ENCODE results near the gene HAPLN1.

The HAPLN1 gene

GRCh38 chr5:83633285-83633684 lies 87.4 kb downstream of the HAPLN1 start:
- Histone ChIP-seq H3K9me3 (ENCODE audit: control insufficient read depth, low read length) (no peaks in the 10 kb centered on the region), H3K36me3 (ENCODE audit: control insufficient read depth in 1 of 2, insufficient read depth in 2 of 2, low read depth in 1 of 2, low read length in 2 of 2) (no peaks in the 10 kb centered on the region)
- 80% methylated on average over 2 of the region's 2 CpGs for WGBS

GRCh38 chr5:83632874-83633273 lies 87.8 kb downstream of the HAPLN1 start:
- Histone ChIP-seq H3K4me3 (ENCODE audit: insufficient read depth in 1 of 2, low read depth in 1 of 2, low read length in 2 of 2) (no peak overlapping the region), H2AK5ac (ENCODE audit: low read length, severe bottlenecking) (no peak overlapping the region), H3K4me1 (ENCODE audit: control insufficient read depth, insufficient read depth, low read depth, low read length) (peaks cover 4% of the 10 kb centered on the region), H3K14ac (ENCODE audit: low read length in 2 of 2) (no peak overlapping the region), H3K79me1 (replicated peaks; ENCODE audit: low read length, poor library complexity, severe bottlenecking) (no peaks in the 10 kb centered on the region), H2AFZ (ENCODE audit: low read depth, low read length) (no peak overlapping the region), H3K9me3 (ENCODE audit: control insufficient read depth, low read length) (no peaks in the 10 kb centered on the region), H4K8ac (ENCODE audit: low read length) (no peak overlapping the region), H3K23ac (ENCODE audit: low read length in 2 of 2) (no peak overlapping the region), H4K91ac (ENCODE audit: low read length) (no peak overlapping the region), H2BK5ac (ENCODE audit: low read depth, low read length, poor library complexity, severe bottlenecking) (no peak overlapping the region), H2BK12ac (ENCODE audit: low read length in 2 of 2) (no peak overlapping the region), H3K4me2 (ENCODE audit: low read length, poor library complexity, severe bottlenecking) (no peak overlapping the region), H2BK15ac (ENCODE audit: low read depth, poor library complexity, severe bottlenecking) (no peak overlapping the region), H3K4ac (ENCODE audit: low read depth in 1 of 2, low read length in 2 of 2) (no peak overlapping the region), H3K18ac (ENCODE audit: low read depth in 1 of 2, low read length in 2 of 2) (no peak overlapping the region), H2BK120ac (ENCODE audit: low read depth, low read length) (no peak overlapping the region), H3K27me3 (ENCODE audit: control insufficient read depth in 1 of 2, insufficient read depth in 1 of 2, low read length in 2 of 2) (no peaks in the 10 kb centered on the region), H3K36me3 (ENCODE audit: control insufficient read depth in 1 of 2, insufficient read depth in 2 of 2, low read depth in 1 of 2, low read length in 2 of 2) (no peaks in the 10 kb centered on the region), H3K9ac (ENCODE audit: low read length) (no peak overlapping the region), H3K27ac (ENCODE audit: low read length, poor library complexity, severe bottlenecking) (peak overlapping the region; percentile 87)
- peak; percentile 88 for DNase-seq
- 0% methylated on average over 2 of the region's 4 CpGs for WGBS

More at GRCh38 chr5:83633285-83633684, 87.4 kb downstream of the HAPLN1 start:
- no peak overlapping the region for H3K4me2 ChIP-seq (ENCODE audit: low read length, poor library complexity, severe bottlenecking)
- H2AK5ac ChIP-seq (ENCODE audit: low read length, severe bottlenecking): no peak overlapping the region
- H4K91ac ChIP-seq (ENCODE audit: low read length): no peak overlapping the region
- no peak overlapping the region for H3K9ac ChIP-seq (ENCODE audit: low read length)
- DNase-seq: no peak
- no peak overlapping the region for H3K14ac ChIP-seq (ENCODE audit: low read length in 2 of 2)
- peaks cover 4% of the 10 kb centered on the region for H3K4me1 ChIP-seq (ENCODE audit: control insufficient read depth, insufficient read depth, low read depth, low read length)
- H3K79me1 ChIP-seq (replicated peaks; ENCODE audit: low read length, poor library complexity, severe bottlenecking): no peaks in the 10 kb centered on the region
- H3K4ac ChIP-seq (ENCODE audit: low read depth in 1 of 2, low read length in 2 of 2): peak overlapping the region in 1 of 2 experiments; percentile 74
- no peak overlapping the region for H3K23ac ChIP-seq (ENCODE audit: low read length in 2 of 2)
- H2AFZ ChIP-seq (ENCODE audit: low read depth, low read length): no peak overlapping the region
- no peak overlapping the region for H3K4me3 ChIP-seq (ENCODE audit: insufficient read depth in 1 of 2, low read depth in 1 of 2, low read length in 2 of 2)
- H3K27ac ChIP-seq (ENCODE audit: low read length, poor library complexity, severe bottlenecking): peak overlapping the region; percentile 87
- H3K18ac ChIP-seq (ENCODE audit: low read depth in 1 of 2, low read length in 2 of 2): peak overlapping the region in 1 of 2 experiments; percentile 94
- peak overlapping the region in 1 of 2 experiments; percentile 95 for H2BK12ac ChIP-seq (ENCODE audit: low read length in 2 of 2)
- H2BK15ac ChIP-seq (ENCODE audit: low read depth, poor library complexity, severe bottlenecking): no peak overlapping the region
- H2BK120ac ChIP-seq (ENCODE audit: low read depth, low read length): no peak overlapping the region
- no peak overlapping the region for H2BK5ac ChIP-seq (ENCODE audit: low read depth, low read length, poor library complexity, severe bottlenecking)
- H4K8ac ChIP-seq (ENCODE audit: low read length): peak overlapping the region; percentile 60
- no peaks in the 10 kb centered on the region for H3K27me3 ChIP-seq (ENCODE audit: control insufficient read depth in 1 of 2, insufficient read depth in 1 of 2, low read length in 2 of 2)

GRCh38 chr5:83628360-83628759 lies 92.3 kb downstream of the HAPLN1 start:
- Histone ChIP-seq H3K4me1 (ENCODE audit: control insufficient read depth, insufficient read depth, low read depth, low read length) (peaks cover 7% of the 10 kb centered on the region), H3K4me3 (ENCODE audit: insufficient read depth in 1 of 2, low read depth in 1 of 2, low read length in 2 of 2) (no peak overlapping the region), H3K27ac (ENCODE audit: low read length, poor library complexity, severe bottlenecking) (no peak overlapping the region), H3K4me2 (ENCODE audit: low read length, poor library complexity, severe bottlenecking) (no peak overlapping the region), H3K4ac (ENCODE audit: low read depth in 1 of 2, low read length in 2 of 2) (no peak overlapping the region), H4K8ac (ENCODE audit: low read length) (no peak overlapping the region), H2AK5ac (ENCODE audit: low read length, severe bottlenecking) (no peak overlapping the region), H3K9me3 (ENCODE audit: control insufficient read depth, low read length) (peaks cover 3% of the 10 kb centered on the region), H3K9ac (ENCODE audit: low read length) (no peak overlapping the region), H2BK12ac (ENCODE audit: low read length in 2 of 2) (no peak overlapping the region), H2AFZ (ENCODE audit: low read depth, low read length) (no peak overlapping the region), H3K14ac (ENCODE audit: low read length in 2 of 2) (no peak overlapping the region), H2BK120ac (ENCODE audit: low read depth, low read length) (no peak overlapping the region), H3K27me3 (ENCODE audit: control insufficient read depth in 1 of 2, insufficient read depth in 1 of 2, low read length in 2 of 2) (peaks cover 0 to 20% of the 10 kb centered on the region in 2 experiments), H3K23ac (ENCODE audit: low read length in 2 of 2) (no peak overlapping the region), H4K91ac (ENCODE audit: low read length) (no peak overlapping the region), H3K79me1 (replicated peaks; ENCODE audit: low read length, poor library complexity, severe bottlenecking) (no peaks in the 10 kb centered on the region), H2BK15ac (ENCODE audit: low read depth, poor library complexity, severe bottlenecking) (no peak overlapping the region), H3K18ac (ENCODE audit: low read depth in 1 of 2, low read length in 2 of 2) (no peak overlapping the region), H2BK5ac (ENCODE audit: low read depth, low read length, poor library complexity, severe bottlenecking) (no peak overlapping the region), H3K36me3 (ENCODE audit: control insufficient read depth in 1 of 2, insufficient read depth in 2 of 2, low read depth in 1 of 2, low read length in 2 of 2) (no peaks in the 10 kb centered on the region)
- no CpG with 5 or more reads among the region's 2 CpGs for WGBS
- no peak for DNase-seq

GRCh38 chr5:83614841-83615240 lies 105.8 kb downstream of the HAPLN1 start:
- no peak overlapping the region for H3K9ac ChIP-seq (ENCODE audit: low read length)

More at GRCh38 chr5:83614841-83615240, 105.8 kb downstream of the HAPLN1 start:
- Histone ChIP-seq H3K36me3 (ENCODE audit: control insufficient read depth in 1 of 2, insufficient read depth in 2 of 2, low read depth in 1 of 2, low read length in 2 of 2) (no peaks in the 10 kb centered on the region), H4K8ac (ENCODE audit: low read length) (no peak overlapping the region), H3K4me3 (ENCODE audit: insufficient read depth in 1 of 2, low read depth in 1 of 2, low read length in 2 of 2) (no peak overlapping the region), H2BK15ac (ENCODE audit: low read depth, poor library complexity, severe bottlenecking) (no peak overlapping the region), H3K9me3 (ENCODE audit: control insufficient read depth, low read length) (peaks cover 34% of the 10 kb centered on the region), H3K18ac (ENCODE audit: low read depth in 1 of 2, low read length in 2 of 2) (no peak overlapping the region), H3K27ac (ENCODE audit: low read length, poor library complexity, severe bottlenecking) (no peak overlapping the region), H3K4me1 (ENCODE audit: control insufficient read depth, insufficient read depth, low read depth, low read length) (no peaks in the 10 kb centered on the region), H3K23ac (ENCODE audit: low read length in 2 of 2) (no peak overlapping the region), H2AFZ (ENCODE audit: low read depth, low read length) (no peak overlapping the region), H3K4me2 (ENCODE audit: low read length, poor library complexity, severe bottlenecking) (no peak overlapping the region), H3K27me3 (ENCODE audit: control insufficient read depth in 1 of 2, insufficient read depth in 1 of 2, low read length in 2 of 2) (peaks cover 0 to 4% of the 10 kb centered on the region in 2 experiments), H2AK5ac (ENCODE audit: low read length, severe bottlenecking) (no peak overlapping the region), H2BK12ac (ENCODE audit: low read length in 2 of 2) (no peak overlapping the region), H2BK5ac (ENCODE audit: low read depth, low read length, poor library complexity, severe bottlenecking) (no peak overlapping the region), H3K4ac (ENCODE audit: low read depth in 1 of 2, low read length in 2 of 2) (no peak overlapping the region), H3K14ac (ENCODE audit: low read length in 2 of 2) (no peak overlapping the region), H4K91ac (ENCODE audit: low read length) (no peak overlapping the region), H3K79me1 (replicated peaks; ENCODE audit: low read length, poor library complexity, severe bottlenecking) (no peaks in the 10 kb centered on the region), H2BK120ac (ENCODE audit: low read depth, low read length) (no peak overlapping the region)
- no peak for DNase-seq

All from mesenchymal stem cell (in vitro differentiated cells and primary cell).